Activated naive CD8-positive, alpha-beta T cell treated with anti-CD3 and anti-CD28 coated beads, Interleukin-2, amount 10 ng/mL, durations not matched to agents 7 days and 5 days (primary cell): ENCODE data around the gene RAVER2. TPM values are rescaled to one million over a fixed set of nuclear protein-coding genes. Genes with fewer than 3 reads are reported as not detected.
"Not testable (repeated sequence)": the region's sequence is repeated elsewhere in the genome, so short reads cannot be mapped to it uniquely, and the experiment has no call there.

Experiments used
- ATAC-seq: fragments of 150-1000 bp; cut with Tn5 transposase; one replicate; pipeline ENCODE4 v1.10.0; 2021; ENCODE audit warnings: low read depth, moderate library complexity
- POLR2A ChIA-PET: fragments of 350-600 bp; sonication (Branson Sonifier 250); formaldehyde crosslinking; loops from one replicate; lab custom pipeline; 2021; ENCODE audit warnings: antibody characterized with exemption; lab: Charles Lee
- DNase-seq: peaks from one replicate; pipeline ENCODE4 v3.0.0; 2021
- H3K27ac Mint-ChIP-seq: one replicate; pipeline ENCODE4 v1.8.0; 2022; ENCODE audit warnings: mild to moderate bottlenecking, mixed read lengths
- H3K27me3 Mint-ChIP-seq: one replicate; pipeline ENCODE4 v1.8.0; 2022; ENCODE audit warnings: mild to moderate bottlenecking, moderate library complexity, mixed read lengths
- H3K36me3 Mint-ChIP-seq: one replicate; pipeline ENCODE4 v1.8.0; 2021; ENCODE audit warnings: mild to moderate bottlenecking, mixed read lengths
- H3K4me1 Mint-ChIP-seq: one replicate; pipeline ENCODE4 v1.8.0; 2021; ENCODE audit warnings: mixed read lengths
- H3K4me3 Mint-ChIP-seq: one replicate; pipeline ENCODE4 v1.8.0; 2022; ENCODE audit warnings: mild to moderate bottlenecking, moderate library complexity, mixed read lengths
- H3K9me3 Mint-ChIP-seq: one replicate; pipeline ENCODE4 v1.8.0; 2021; ENCODE audit warnings: mixed read lengths
- total RNA-seq, 2 experiments: library from RNA; stranded (reverse); gene quantifications; one replicate each; pipeline ENCODE4 v1.2.3, GENCODE V29; 2021

RAVER2 gene
- total RNA-seq, 2 experiments from 2014 or later: 7.7 to 9.2 TPM

GRCh38 chr1:64798872-64799271 is 54.0 kb downstream of the RAVER2 start:
- H3K9me3 Mint-ChIP-seq: peaks cover 2% of the 10 kb centered on the region
- no peaks in the 10 kb centered on the region for H3K27me3 Mint-ChIP-seq
- H3K4me1 Mint-ChIP-seq: no peaks in the 10 kb centered on the region
- POLR2A ChIA-PET: no interaction called here
- ATAC-seq (no peak), DNase-seq (no peak)
- peaks cover 7% of the 10 kb centered on the region for H3K36me3 Mint-ChIP-seq
- no peak overlapping the region for H3K27ac Mint-ChIP-seq
- no peak overlapping the region for H3K4me3 Mint-ChIP-seq

DNA sequence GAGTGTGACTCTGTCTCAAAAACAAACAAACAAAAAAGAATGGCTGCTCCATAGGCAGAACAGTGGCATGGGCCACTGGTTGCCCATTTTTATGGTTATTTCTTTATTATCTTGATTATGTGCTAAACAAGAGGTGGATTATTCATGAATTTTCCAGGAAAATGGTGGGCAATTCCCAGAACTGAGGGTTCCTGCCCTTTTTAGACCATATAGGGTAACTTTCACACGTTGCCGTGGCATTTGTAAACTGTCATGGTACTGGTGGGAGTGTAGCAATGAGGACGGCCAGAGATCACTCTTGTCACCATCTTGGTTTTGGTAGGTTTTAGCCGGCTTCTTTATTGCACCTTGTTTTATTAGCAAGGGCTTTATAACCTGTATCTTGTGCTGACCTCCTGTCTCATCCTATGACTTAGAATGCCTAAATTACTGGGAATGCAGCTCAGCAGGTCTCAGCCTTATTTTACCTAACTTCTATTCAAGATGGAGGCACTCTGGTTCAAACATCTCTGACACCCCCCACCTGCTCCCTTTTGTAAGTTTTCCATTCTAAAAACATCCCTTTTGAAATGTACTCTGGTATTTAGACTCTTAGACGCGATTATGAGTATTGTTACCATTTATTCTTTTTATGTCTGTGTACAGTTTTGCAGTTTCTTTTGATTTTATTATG is 57.1 kb downstream of the RAVER2 start:
- Mint-ChIP-seq H3K36me3 (peaks cover 5% of the 10 kb centered on the region), H3K9me3 (peaks cover 2% of the 10 kb centered on the region), H3K27ac (no peak overlapping the region), H3K4me3 (no peak overlapping the region), H3K27me3 (no peaks in the 10 kb centered on the region), H3K4me1 (no peaks in the 10 kb centered on the region)
- ATAC-seq (no peak), DNase-seq (no peak)
- POLR2A ChIA-PET: no interaction called here

GRCh38 chr1:64809309-64809708 is 64.4 kb downstream of the RAVER2 start:
- no peak overlapping the region for H3K27ac Mint-ChIP-seq
- ATAC-seq: no peak
- POLR2A ChIA-PET: no interaction called here
- peaks cover 4% of the 10 kb centered on the region for H3K36me3 Mint-ChIP-seq
- no peaks in the 10 kb centered on the region for H3K27me3 Mint-ChIP-seq
- DNase-seq: no peak
- no peaks in the 10 kb centered on the region for H3K9me3 Mint-ChIP-seq
- H3K4me3 Mint-ChIP-seq: no peak overlapping the region
- H3K4me1 Mint-ChIP-seq: peaks cover 2% of the 10 kb centered on the region

- no peak for ATAC-seq
- Mint-ChIP-seq H3K27me3 (no peaks in the 10 kb centered on the region), H3K4me1 (peaks cover 2% of the 10 kb centered on the region), H3K4me3 (no peak overlapping the region), H3K9me3 (no peaks in the 10 kb centered on the region), H3K27ac (no peak overlapping the region), H3K36me3 (peaks cover 6% of the 10 kb centered on the region)
- no peak for DNase-seq
- POLR2A ChIA-PET: no interaction called here
These were observed 65.1 kb downstream of the RAVER2 start for GRCh38 chr1:64810001-64810400.

DNA sequence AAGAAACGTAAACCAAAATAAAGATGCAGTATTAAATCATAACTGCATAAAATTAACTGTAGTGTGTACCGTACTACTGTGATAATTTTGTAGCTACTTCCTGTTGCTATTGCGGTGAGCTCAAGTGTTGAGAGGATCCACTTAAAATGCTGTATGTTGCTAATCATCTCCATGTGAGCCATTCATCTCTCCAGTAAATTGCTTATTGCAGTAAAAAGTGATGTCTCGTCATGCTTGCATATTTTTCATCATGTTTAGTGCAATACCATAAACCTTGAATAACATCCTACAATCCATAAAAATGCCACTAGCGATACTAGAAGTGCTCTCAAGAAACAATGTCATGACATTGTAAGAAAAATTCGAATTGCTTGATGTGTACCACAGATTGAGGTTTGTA is 66.3 kb downstream of the RAVER2 start:
- Mint-ChIP-seq H3K27me3 (no peaks in the 10 kb centered on the region), H3K4me3 (no peak overlapping the region), H3K27ac (no peak overlapping the region), H3K9me3 (no peaks in the 10 kb centered on the region), H3K36me3 (peaks cover 9% of the 10 kb centered on the region), H3K4me1 (peaks cover 2% of the 10 kb centered on the region)
- POLR2A ChIA-PET: no interaction called here
- DNase-seq (no peak), ATAC-seq (no peak)

DNA sequence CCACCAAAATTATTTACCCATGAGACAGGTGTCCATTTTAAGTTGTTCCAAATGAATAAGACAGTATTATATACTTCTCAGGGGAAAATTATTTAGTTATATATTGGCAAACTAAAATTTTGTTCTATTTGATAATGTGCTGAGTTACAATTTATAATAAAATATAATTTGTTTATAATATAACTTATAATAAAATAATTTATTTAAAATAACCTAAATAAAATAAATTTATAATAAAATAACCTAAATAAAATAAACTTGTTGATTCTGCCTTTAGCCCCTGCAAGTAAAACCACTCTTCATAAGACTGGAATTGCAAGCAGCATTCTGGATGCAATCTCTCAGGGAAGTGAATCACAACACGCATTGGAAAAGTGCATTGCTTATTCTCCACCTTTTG is 69.6 kb downstream of the RAVER2 start:
- POLR2A ChIA-PET: no interaction called here
- Mint-ChIP-seq H3K27me3 (no peaks in the 10 kb centered on the region), H3K9me3 (peaks cover 2% of the 10 kb centered on the region), H3K4me3 (no peak overlapping the region), H3K27ac (no peak overlapping the region), H3K36me3 (peaks cover 18% of the 10 kb centered on the region), H3K4me1 (peaks cover 3% of the 10 kb centered on the region)
- DNase-seq (no peak), ATAC-seq (no peak)

- H3K27ac Mint-ChIP-seq: not testable (repeated sequence)
These were observed 72.5 kb downstream of the RAVER2 start for GRCh38 chr1:64817364-64817763.

DNA sequence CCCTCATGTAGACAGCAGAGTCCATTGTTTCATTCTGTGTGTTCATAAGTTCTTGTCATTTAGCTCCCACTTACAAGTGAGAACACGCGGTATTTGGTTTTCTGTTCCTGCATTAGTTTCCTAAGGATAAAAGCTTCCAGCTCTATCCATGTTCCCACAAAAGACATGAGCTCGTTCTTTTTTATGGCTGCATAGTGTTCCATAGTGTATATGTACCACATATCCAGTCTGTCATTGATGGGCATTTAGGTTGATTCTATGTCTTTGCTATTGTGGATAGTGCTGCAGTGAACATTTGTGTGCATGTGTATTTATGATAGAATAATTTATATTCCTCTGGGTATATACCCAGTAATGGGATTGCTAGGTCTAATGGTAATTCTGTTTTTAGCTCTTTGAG is 75.7 kb downstream of the RAVER2 start:
- POLR2A ChIA-PET, H3K27ac Mint-ChIP-seq, H3K27me3 Mint-ChIP-seq, H3K4me3 Mint-ChIP-seq, DNase-seq, ATAC-seq, H3K4me1 Mint-ChIP-seq, H3K9me3 Mint-ChIP-seq: not testable (repeated sequence)
- H3K36me3 Mint-ChIP-seq: peaks cover 10% of the 10 kb centered on the region

More at GRCh38 chr1:64817364-64817763, 72.5 kb downstream of the RAVER2 start:
- DNase-seq, POLR2A ChIA-PET, H3K4me3 Mint-ChIP-seq, H3K9me3 Mint-ChIP-seq, H3K4me1 Mint-ChIP-seq, ATAC-seq, H3K27me3 Mint-ChIP-seq: not testable (repeated sequence)
- peaks cover 14% of the 10 kb centered on the region for H3K36me3 Mint-ChIP-seq

GRCh38 chr1:64822621-64823020 is 77.7 kb downstream of the RAVER2 start:
- peaks cover 17% of the 10 kb centered on the region for H3K4me1 Mint-ChIP-seq
- peaks cover under 1% of the 10 kb centered on the region for H3K36me3 Mint-ChIP-seq
- H3K4me3 Mint-ChIP-seq: no peak overlapping the region
- H3K27ac Mint-ChIP-seq: no peak overlapping the region
- ATAC-seq (no peak), DNase-seq (no peak)
- POLR2A ChIA-PET: no interaction called here
- H3K27me3 Mint-ChIP-seq: peaks cover 2% of the 10 kb centered on the region
- H3K9me3 Mint-ChIP-seq: peaks cover under 1% of the 10 kb centered on the region

- peaks cover 2% of the 10 kb centered on the region for H3K27me3 Mint-ChIP-seq
- POLR2A ChIA-PET: interaction anchor here (0.6 kb wide), 1 partner anchor 256 kb away, joined by 6 read pairs; no protein-coding TSS in a partner anchor
- ATAC-seq (no peak), DNase-seq (no peak)
- H3K9me3 Mint-ChIP-seq: no peaks in the 10 kb centered on the region
- no peak overlapping the region for H3K27ac Mint-ChIP-seq
- peaks cover 26% of the 10 kb centered on the region for H3K4me1 Mint-ChIP-seq
- peaks cover 1% of the 10 kb centered on the region for H3K36me3 Mint-ChIP-seq
- no peak overlapping the region for H3K4me3 Mint-ChIP-seq
These were observed 79.0 kb downstream of the RAVER2 start for GRCh38 chr1:64823691-64824476.

- peaks cover 31% of the 10 kb centered on the region for H3K4me1 Mint-ChIP-seq
These were observed 82.1 kb downstream of the RAVER2 start for GRCh38 chr1:64826991-64827390.

GRCh38 chr1:64828829-64829228 is 84.0 kb downstream of the RAVER2 start:
- H3K36me3 Mint-ChIP-seq: peaks cover 4% of the 10 kb centered on the region
- H3K4me1 Mint-ChIP-seq: peaks cover 31% of the 10 kb centered on the region
- no peaks in the 10 kb centered on the region for H3K27me3 Mint-ChIP-seq
- H3K27ac Mint-ChIP-seq: peak overlapping the region; percentile 58
- DNase-seq (no peak), ATAC-seq (peak; percentile 34)
- POLR2A ChIA-PET: no interaction called here
- H3K9me3 Mint-ChIP-seq: no peaks in the 10 kb centered on the region
- H3K4me3 Mint-ChIP-seq: peak overlapping the region; percentile 36

More at GRCh38 chr1:64826991-64827390, 82.1 kb downstream of the RAVER2 start:
- Mint-ChIP-seq H3K4me3 (peak overlapping the region; percentile 13), H3K36me3 (peaks cover 1% of the 10 kb centered on the region), H3K27ac (peak overlapping the region; percentile 15), H3K9me3 (no peaks in the 10 kb centered on the region), H3K27me3 (peaks cover 2% of the 10 kb centered on the region)
- DNase-seq (no peak), ATAC-seq (peak; percentile 79)
- POLR2A ChIA-PET: no interaction called here

DNA sequence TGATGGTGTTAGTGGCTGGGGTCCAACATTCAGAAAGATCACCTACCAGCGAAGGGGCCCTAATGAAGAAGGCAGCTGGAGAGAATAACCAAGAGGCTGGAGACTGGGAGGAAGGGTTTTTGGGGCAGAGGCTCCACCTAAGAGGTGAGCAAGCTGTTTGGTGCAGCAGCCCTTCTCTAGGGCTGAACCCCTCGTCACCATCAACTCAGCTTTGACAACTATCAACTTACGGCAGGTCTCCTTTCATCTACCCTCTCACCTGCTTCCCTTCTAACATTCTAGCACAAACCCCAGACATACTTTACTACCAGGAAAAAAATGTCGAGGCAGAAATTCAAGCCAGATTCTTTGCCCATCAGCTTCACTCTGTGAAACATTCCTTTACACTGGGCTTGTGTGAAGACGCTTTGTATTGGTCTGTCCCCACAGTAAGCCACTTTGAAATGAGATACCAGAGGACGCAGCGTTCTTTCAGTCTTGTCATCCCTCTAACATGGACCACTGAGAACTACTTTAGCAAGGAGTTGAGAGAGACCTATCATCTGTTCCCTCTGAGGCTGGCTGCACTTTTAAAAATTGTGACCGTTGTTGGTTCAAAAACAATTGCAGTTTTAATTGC is 84.6 kb downstream of the RAVER2 start:
- no peak overlapping the region for H3K4me3 Mint-ChIP-seq
- peak overlapping the region; percentile 58 for H3K27ac Mint-ChIP-seq
- H3K9me3 Mint-ChIP-seq: no peaks in the 10 kb centered on the region
- H3K27me3 Mint-ChIP-seq: no peaks in the 10 kb centered on the region
- POLR2A ChIA-PET: no interaction called here
- DNase-seq (no peak), ATAC-seq (no peak)
- peaks cover 4% of the 10 kb centered on the region for H3K36me3 Mint-ChIP-seq
- H3K4me1 Mint-ChIP-seq: peaks cover 28% of the 10 kb centered on the region
